T-cell (primary cell): ENCODE measurements around the gene PRDM11. TPM values are rescaled to one million over a fixed set of nuclear protein-coding genes. Genes with fewer than 3 reads are reported as not detected.
A peak's percentile ranks its signal among the peaks of the same experiment; 100 is the strongest.

ENCODE experiments used
- ATAC-seq, 4 experiments: fragments of 200-7000 bp in 3 of 4; fragments of 150-1000 bp in 1 of 4; cut with Tn5 transposase; replicated peaks in 1 of 4; 1 replicate in 3 of 4; 2 replicates in 1 of 4; pipeline ENCODE4 v1.10.0; 2021; ENCODE audit warnings: moderate library complexity in 3 of 4, mild to moderate bottlenecking in 2 of 4, moderate number of reproducible peaks in 1 of 4
- CTCF ChIA-PET, 2 donors: fragments of 300-600 bp; sonication (Branson Sonifier 250); formaldehyde crosslinking; loops; one replicate each; lab custom pipeline; 2022; ENCODE audit warnings: antibody characterized with exemption in 2 of 2; lab: Charles Lee
- POLR2A ChIA-PET, 2 donors: fragments of 300-600 bp; sonication (Branson Sonifier 250); formaldehyde crosslinking; loops; one replicate each; lab custom pipeline; 2022; ENCODE audit warnings: antibody characterized with exemption in 2 of 2; lab: Charles Lee
- DNase-seq, 35 experiments: peaks; one replicate each; pipeline versions ENCODE4 v3.0.0 to v3.0.0-alpha.2; 2013 to 2023
- H3K27ac ChIP-seq: one replicate; pipeline ENCODE4 v1.5.1; 2013; ENCODE audit warnings: low read length
- H3K27me3 ChIP-seq, 2 experiments: replicated peaks in 1 of 2; 1 replicate in 1 of 2; 2 replicates in 1 of 2; pipeline versions ENCODE4 v1.6.1 to v1.7.0; 2013; ENCODE audit warnings: low read length in 1 of 2, mixed read lengths in 1 of 2; ENCODE audit not compliant: control insufficient read depth in 2 of 2, insufficient read depth in 2 of 2; ENCODE audit errors: extremely low read depth in 1 of 2
- H3K36me3 ChIP-seq, 2 donors: 1 replicate in 1 of 2; 2 replicates in 1 of 2; pipeline versions ENCODE4 v1.6.1 to v1.7.0; 2013; ENCODE audit warnings: low read length in 1 of 2; ENCODE audit not compliant: control insufficient read depth in 2 of 2, insufficient read depth in 1 of 2; ENCODE audit errors: extremely low read depth in 1 of 2
- H3K4me1 ChIP-seq, 2 experiments: 1 replicate in 1 of 2; 2 replicates in 1 of 2; pipeline versions ENCODE4 v1.6.1 to v1.7.0; 2013; ENCODE audit warnings: low read length in 2 of 2, mixed read lengths in 1 of 2; ENCODE audit not compliant: insufficient read depth in 2 of 2, control insufficient read depth in 1 of 2; ENCODE audit errors: extremely low read depth in 1 of 2
- H3K4me3 ChIP-seq, 2 donors: 1 replicate in 1 of 2; 2 replicates in 1 of 2; pipeline versions ENCODE4 v1.5.1 to v1.7.0; 2013; ENCODE audit warnings: mild to moderate bottlenecking in 2 of 2, low read length in 1 of 2, moderate library complexity in 1 of 2; ENCODE audit not compliant: control insufficient read depth in 1 of 2; ENCODE audit errors: extremely low read depth in 1 of 2
- H3K9me3 ChIP-seq: 2 replicates; pipeline ENCODE4 v1.7.0; 2013
- H3K27ac Mint-ChIP-seq, 2 donors: one replicate each; pipeline ENCODE4 v1.8.0; 2020 to 2021; ENCODE audit warnings: mild to moderate bottlenecking in 2 of 2, mixed read lengths in 2 of 2
- H3K27me3 Mint-ChIP-seq, 2 donors: one replicate each; pipeline ENCODE4 v1.8.0; 2021 to 2022; ENCODE audit warnings: mixed read lengths in 2 of 2
- H3K36me3 Mint-ChIP-seq: one replicate; pipeline ENCODE4 v1.8.0; 2021; ENCODE audit warnings: mixed read lengths
- H3K4me1 Mint-ChIP-seq, 3 donors: one replicate each; pipeline ENCODE4 v1.8.0; 2020 to 2022; ENCODE audit warnings: mixed read lengths in 3 of 3, mild to moderate bottlenecking in 1 of 3
- H3K4me3 Mint-ChIP-seq, 3 donors: one replicate each; pipeline ENCODE4 v1.8.0; 2020 to 2022; ENCODE audit warnings: mild to moderate bottlenecking in 3 of 3, mixed read lengths in 3 of 3, moderate library complexity in 3 of 3
- H3K9me3 Mint-ChIP-seq, 3 donors: one replicate each; pipeline ENCODE4 v1.8.0; 2020 to 2022; ENCODE audit warnings: mixed read lengths in 3 of 3
- WGBS: methylation state at CpG from one replicate; pipeline ENCODE4 v1.1.5; 2013; ENCODE audit warnings: missing lambda C conversion rate; ENCODE audit not compliant: insufficient coverage; 5-methylcytosine and 5-hydroxymethylcytosine counted together
- total RNA-seq, 35 experiments: library from RNA in 6 of 35; stranded (reverse) in 6 of 35; fragments of 120-200 nt in 1 of 35; gene quantifications; one replicate each; pipeline versions ENCODE4 v1.2.1 to v1.2.4 and lab custom pipeline; 2013 to 2026

PRDM11 gene
- total RNA-seq, 5 donors from 2014 or later (not counting 1 experiment from before 2014, with no cell fraction given): 8.7 to 12.5 (median 10.6) TPM

DNA sequence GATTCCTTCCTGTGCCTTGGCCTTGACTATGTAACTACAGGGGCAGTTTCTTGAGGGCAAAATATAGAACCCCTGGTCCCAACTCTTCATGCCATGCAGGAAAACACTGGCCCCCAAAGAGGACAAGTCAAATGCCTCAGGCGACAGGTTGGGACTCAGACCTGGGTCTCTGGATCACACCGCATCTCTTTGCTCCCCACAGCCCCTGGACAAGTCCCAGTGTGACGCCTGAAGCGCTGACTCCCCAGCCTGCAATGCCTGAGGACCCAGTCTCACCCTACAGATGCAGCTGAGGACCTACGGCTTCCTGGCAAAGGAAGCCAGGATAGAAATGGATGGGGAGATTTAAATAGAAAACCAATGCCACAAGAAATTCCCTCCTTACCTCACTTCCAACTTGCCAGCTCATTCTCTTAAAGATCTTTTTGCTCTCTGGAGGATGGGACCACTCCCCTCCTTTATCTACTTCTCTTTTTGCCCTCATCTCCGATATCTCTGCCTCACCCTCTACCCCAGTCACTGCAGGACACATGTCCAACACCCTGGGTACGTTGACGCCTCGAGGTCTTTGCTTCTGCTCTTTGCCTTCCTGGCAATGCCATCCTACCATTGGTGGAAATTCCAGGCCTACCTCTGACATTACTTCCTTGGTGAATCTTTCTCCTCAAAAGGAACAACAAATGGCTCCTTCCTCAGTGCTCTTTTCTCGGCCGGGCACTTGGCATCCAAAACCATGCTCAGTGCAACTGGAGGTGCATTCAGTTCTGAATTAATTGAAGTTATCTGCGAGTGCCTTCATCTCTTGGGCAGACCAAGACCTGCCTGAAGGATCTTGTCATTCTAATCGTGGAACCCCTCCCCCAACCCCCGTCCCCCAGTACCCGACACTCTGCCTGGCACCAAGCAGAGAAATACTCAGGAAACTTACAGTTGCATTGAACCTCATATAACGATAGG, 2.0 kb upstream of the PRDM11 start:
- ATAC-seq: no peak
- Mint-ChIP-seq H3K4me1 (peaks cover 25 to 33% (median 30%) of the 10 kb centered on the region in 3 donors), H3K36me3 (no peaks in the 10 kb centered on the region), H3K4me3 (peak overlapping the region in 2 of 3 donors; percentile 85 to 89), H3K27ac (no peak overlapping the region), H3K27me3 (peaks cover 1 to 9% of the 10 kb centered on the region in 2 donors), H3K9me3 (no peaks in the 10 kb centered on the region)
- Histone ChIP-seq H3K4me1 (peaks cover 9 to 23% of the 10 kb centered on the region in 2 experiments), H3K4me3 (no peak overlapping the region), H3K27me3 (peaks cover 0 to 28% of the 10 kb centered on the region in 2 experiments), H3K9me3 (no peaks in the 10 kb centered on the region), H3K27ac (no peak overlapping the region), H3K36me3 (no peaks in the 10 kb centered on the region)
- WGBS: 100% methylated on average over 10 of the region's 16 CpGs
- DNase-seq: peak in 1 of 35 experiments; percentile 3
- ChIA-PET CTCF (no interaction called here), POLR2A (no interaction called here)

- CTCF ChIA-PET: no interaction called here
- no peaks in the 10 kb centered on the region for H3K36me3 ChIP-seq
- no peaks in the 10 kb centered on the region for H3K36me3 Mint-ChIP-seq
- peak overlapping the region; percentile 85 to 89 (median 87) for H3K4me3 Mint-ChIP-seq
- H3K27ac Mint-ChIP-seq: peak overlapping the region in 1 of 2 donors; percentile 50
- POLR2A ChIA-PET: no interaction called here
- WGBS: 78% methylated on average over 2 of the region's 3 CpGs
- H3K27ac ChIP-seq: no peak overlapping the region
- no peaks in the 10 kb centered on the region for H3K9me3 ChIP-seq
- peaks cover 26 to 36% (median 30%) of the 10 kb centered on the region in 3 donors for H3K4me1 Mint-ChIP-seq
- H3K4me1 ChIP-seq: peaks cover 9 to 23% of the 10 kb centered on the region in 2 experiments
- peaks cover 0 to 28% of the 10 kb centered on the region in 2 experiments for H3K27me3 ChIP-seq
- peaks cover 1 to 5% of the 10 kb centered on the region in 2 donors for H3K27me3 Mint-ChIP-seq
- DNase-seq: no peak
- no peaks in the 10 kb centered on the region for H3K9me3 Mint-ChIP-seq
- no peak for ATAC-seq
- no peak overlapping the region for H3K4me3 ChIP-seq
Measured at GRCh38 chr11:45145083-45145378, 1.4 kb upstream of the PRDM11 start.

DNA sequence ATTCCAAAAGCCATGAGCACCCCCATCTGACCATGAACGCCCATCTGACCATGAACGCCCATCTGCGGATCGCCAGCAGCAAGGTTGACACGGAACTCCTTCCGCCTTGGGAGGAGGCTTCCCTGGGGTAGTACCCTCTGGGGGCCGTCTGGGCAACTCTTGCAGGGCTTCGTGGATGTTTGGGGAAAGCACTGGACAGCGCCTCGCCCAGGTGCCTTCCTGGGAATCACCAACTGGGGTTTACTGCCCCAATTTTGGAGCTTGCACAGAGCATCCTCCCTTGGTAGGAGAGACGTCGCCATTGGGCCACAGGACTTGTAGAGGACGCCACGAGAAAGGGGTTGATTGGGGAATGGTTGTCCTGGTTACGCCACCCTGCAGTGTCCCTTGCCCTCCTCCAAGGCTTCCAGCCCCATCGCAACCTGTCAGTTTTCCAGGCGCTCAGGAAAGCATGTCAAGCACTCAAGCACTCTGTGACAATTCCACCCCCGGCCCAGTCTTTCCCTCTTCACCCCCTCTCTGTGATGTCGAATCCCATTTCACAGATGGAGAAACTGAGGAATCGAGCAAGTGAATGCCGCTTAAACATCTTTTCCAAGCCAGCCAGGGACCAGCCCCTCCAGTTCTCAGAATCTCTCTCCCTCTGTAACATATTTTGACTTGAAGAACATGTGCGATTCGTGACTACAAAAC, 914 bp upstream of the PRDM11 start:
- ATAC-seq: no peak
- Histone ChIP-seq H3K27ac (peak overlapping the region; percentile 94), H3K4me3 (peak overlapping the region; percentile 74 to 84), H3K27me3 (peaks cover 0 to 28% of the 10 kb centered on the region in 2 experiments), H3K4me1 (peaks cover 9 to 23% of the 10 kb centered on the region in 2 experiments), H3K36me3 (no peaks in the 10 kb centered on the region), H3K9me3 (no peaks in the 10 kb centered on the region)
- H3K36me3 Mint-ChIP-seq: no peaks in the 10 kb centered on the region
- ChIA-PET CTCF (no interaction called here), POLR2A (no interaction called here)
- H3K9me3 Mint-ChIP-seq: no peaks in the 10 kb centered on the region
- 54% methylated on average over 21 of the region's 23 CpGs for WGBS
- peaks cover 1 to 5% of the 10 kb centered on the region in 2 donors for H3K27me3 Mint-ChIP-seq
- DNase-seq: peak in 2 of 35 experiments; percentile 6 to 12
- H3K27ac Mint-ChIP-seq: peak overlapping the region; percentile 88 to 89
- H3K4me1 Mint-ChIP-seq: peaks cover 30 to 41% (median 35%) of the 10 kb centered on the region in 3 donors
- peak overlapping the region; percentile 85 to 89 (median 87) for H3K4me3 Mint-ChIP-seq

DNA sequence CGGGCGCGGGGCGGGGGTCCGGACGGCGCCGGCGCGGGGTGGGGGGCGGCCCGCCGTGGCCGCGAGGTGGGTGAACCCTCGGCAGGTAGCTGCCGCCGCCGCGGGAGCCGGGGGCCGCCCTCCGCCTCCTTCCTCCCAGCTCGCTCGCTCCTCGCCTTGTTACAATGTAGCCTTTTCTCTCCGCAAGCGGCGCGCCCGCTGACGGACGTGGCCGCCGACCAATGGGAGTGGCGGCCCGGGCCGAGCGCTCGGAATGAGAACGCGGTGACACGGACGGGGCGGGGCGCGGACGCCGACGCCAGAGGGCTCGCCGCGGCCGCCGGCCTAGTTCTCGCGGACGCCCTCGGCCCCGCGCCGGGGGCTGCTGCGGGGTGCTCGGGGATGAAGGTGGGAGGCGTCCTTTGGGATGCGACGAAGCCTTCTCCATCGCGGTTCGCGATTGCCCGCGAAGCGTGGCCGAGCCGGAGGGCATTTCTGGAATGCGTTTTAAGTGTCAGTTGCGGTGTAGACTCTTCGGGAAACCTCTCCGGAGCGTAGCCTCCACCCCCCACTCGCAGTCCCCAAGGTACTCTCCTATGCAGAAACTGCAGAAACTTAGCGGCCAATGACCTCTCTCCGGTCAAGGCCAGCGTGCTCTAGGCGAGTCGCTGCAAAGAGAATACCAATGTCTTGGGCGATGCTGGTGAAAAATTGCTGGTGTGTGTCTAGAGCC, 734 bp downstream of the PRDM11 start:
- CTCF ChIA-PET: interaction anchor here in 1 of 2 donors (0.9 kb wide), 1 partner anchor 36 kb away, joined by 3 read pairs; no protein-coding TSS in a partner anchor
- DNase-seq: peak; percentile 85 to 95 (median 89)
- peaks cover 33 to 54% (median 37%) of the 10 kb centered on the region in 3 donors for H3K4me1 Mint-ChIP-seq

DNA sequence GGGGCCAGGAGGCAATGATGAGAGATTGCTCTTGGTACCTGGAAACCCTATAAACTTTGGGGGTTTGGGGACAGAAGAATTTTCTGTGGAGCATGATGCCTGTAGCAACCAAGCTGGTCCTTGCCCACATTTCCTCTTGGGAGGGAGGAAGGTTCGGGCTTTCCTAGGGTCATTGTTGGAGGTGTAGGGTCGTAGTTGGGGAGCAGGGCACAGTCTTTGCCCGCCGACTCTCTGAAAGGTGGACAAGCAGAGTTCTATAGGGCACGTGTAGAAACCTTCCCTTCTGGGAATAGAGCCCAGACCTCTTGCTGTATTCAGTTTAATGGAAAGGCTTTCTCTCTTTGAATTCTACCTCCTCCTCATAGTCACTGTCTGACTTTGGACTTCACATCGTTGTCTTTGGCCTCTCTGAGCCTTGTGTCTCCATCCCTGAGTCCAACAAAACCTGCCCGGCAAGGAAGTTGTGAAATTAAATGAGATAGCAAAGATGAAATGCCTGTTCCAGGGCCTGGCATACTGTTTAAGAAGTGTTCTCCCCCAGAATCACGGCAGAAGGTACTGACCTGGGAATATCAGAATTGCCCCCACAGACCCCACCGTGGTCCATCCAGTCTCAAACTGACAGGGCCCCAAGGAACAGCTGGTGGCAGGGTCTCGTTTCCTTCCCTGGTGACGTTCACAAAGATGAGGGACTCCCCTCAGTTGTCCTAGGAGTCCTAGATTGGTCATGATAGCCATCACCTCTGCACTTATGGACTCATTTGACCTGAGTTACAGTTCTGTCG, 1.6 kb downstream of the PRDM11 start:
- CTCF ChIA-PET: no interaction called here
- no peak overlapping the region for H3K27ac ChIP-seq
- H3K4me1 Mint-ChIP-seq: peaks cover 35 to 63% (median 42%) of the 10 kb centered on the region in 3 donors

More for the DNA sequence above, 734 bp downstream of the PRDM11 start:
- H3K36me3 ChIP-seq: peaks cover 0 to 3% of the 10 kb centered on the region in 2 donors
- H3K9me3 ChIP-seq: no peaks in the 10 kb centered on the region
- peaks cover 0 to 23% of the 10 kb centered on the region in 2 experiments for H3K27me3 ChIP-seq
- 2% methylated on average over 82 of the region's 88 CpGs for WGBS
- peak overlapping the region; percentile 57 to 84 for H3K4me3 ChIP-seq
- Mint-ChIP-seq H3K36me3 (no peaks in the 10 kb centered on the region), H3K9me3 (no peaks in the 10 kb centered on the region), H3K4me3 (peak overlapping the region; percentile 86 to 91 (median 89)), H3K27me3 (peaks cover 1 to 5% of the 10 kb centered on the region in 2 donors), H3K27ac (peak overlapping the region; percentile 80 to 82)
- POLR2A ChIA-PET: no interaction called here
- H3K27ac ChIP-seq: peak overlapping the region; percentile 50
- H3K4me1 ChIP-seq: peaks cover 9 to 23% of the 10 kb centered on the region in 2 experiments
- peak; percentile 97 to 99 (median 98) for ATAC-seq

More for the DNA sequence above, 1.6 kb downstream of the PRDM11 start:
- H3K27me3 ChIP-seq: peaks cover 0 to 19% of the 10 kb centered on the region in 2 experiments
- POLR2A ChIA-PET: no interaction called here
- peaks cover 0 to 3% of the 10 kb centered on the region in 2 donors for H3K36me3 ChIP-seq
- peak overlapping the region; percentile 57 to 84 for H3K4me3 ChIP-seq
- no peaks in the 10 kb centered on the region for H3K36me3 Mint-ChIP-seq
- no peaks in the 10 kb centered on the region for H3K9me3 Mint-ChIP-seq
- H3K27me3 Mint-ChIP-seq: peaks cover 1 to 5% of the 10 kb centered on the region in 2 donors
- peak overlapping the region; percentile 86 to 91 (median 89) for H3K4me3 Mint-ChIP-seq
- WGBS: 95% methylated on average over 7 of the region's 12 CpGs
- DNase-seq (peak in 1 of 35 experiments; percentile 5), ATAC-seq (no peak)
- peaks cover 9 to 23% of the 10 kb centered on the region in 2 experiments for H3K4me1 ChIP-seq
- peak overlapping the region; percentile 55 to 82 for H3K27ac Mint-ChIP-seq
- no peaks in the 10 kb centered on the region for H3K9me3 ChIP-seq
